ENCODE data around the gene KLK4.

DNA sequence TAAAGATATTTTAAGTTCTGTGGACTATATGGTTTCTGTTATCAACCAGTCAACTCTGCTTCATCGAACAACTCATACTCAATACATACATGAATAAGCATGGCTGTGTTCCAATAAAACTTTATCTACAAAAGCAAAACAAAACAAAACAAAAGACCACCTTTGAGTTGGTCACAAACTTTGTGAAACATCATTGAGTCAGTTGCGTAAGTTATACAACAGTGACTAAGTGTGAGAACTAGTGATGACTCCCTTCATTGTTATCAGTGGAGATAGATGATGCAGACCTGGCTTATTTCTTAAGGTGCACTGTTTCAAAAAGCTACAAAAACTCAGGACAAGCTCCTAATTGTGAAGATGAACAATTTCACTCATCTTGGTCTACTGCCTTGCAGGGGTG lies 14.5 kb upstream of the KLK4 start:
- TF ChIP-seq SKI (IDR thresholded peaks at IDR 0.05; ENCODE audit: partially characterized antibody) (no peak), SNRNP70 (IDR thresholded peaks at IDR 0.05; ENCODE audit: low read depth, low read length) (no peak), CTCF (CRISPR knock-in tag; IDR thresholded peaks at IDR 0.05) (no peak), FOXK1 (CRISPR knock-in tag; IDR thresholded peaks at IDR 0.05; ENCODE audit: borderline replicate concordance, low read depth) (no peak), HHEX (CRISPR knock-in tag; IDR thresholded peaks at IDR 0.05) (no peak), MYNN (CRISPR knock-in tag; IDR thresholded peaks at IDR 0.05; ENCODE audit: low read depth) (no peak), ZNF816 (CRISPR knock-in tag; IDR thresholded peaks at IDR 0.05; ENCODE audit: borderline replicate concordance) (no peak), SALL2 (CRISPR knock-in tag; IDR thresholded peaks at IDR 0.05) (no peak), MTA3 (CRISPR knock-in tag; IDR thresholded peaks at IDR 0.05) (no peak), CENPT (CRISPR knock-in tag; IDR thresholded peaks at IDR 0.05; ENCODE audit: low read depth) (no peak)
- TF ChIP-seq, protein P1, sequence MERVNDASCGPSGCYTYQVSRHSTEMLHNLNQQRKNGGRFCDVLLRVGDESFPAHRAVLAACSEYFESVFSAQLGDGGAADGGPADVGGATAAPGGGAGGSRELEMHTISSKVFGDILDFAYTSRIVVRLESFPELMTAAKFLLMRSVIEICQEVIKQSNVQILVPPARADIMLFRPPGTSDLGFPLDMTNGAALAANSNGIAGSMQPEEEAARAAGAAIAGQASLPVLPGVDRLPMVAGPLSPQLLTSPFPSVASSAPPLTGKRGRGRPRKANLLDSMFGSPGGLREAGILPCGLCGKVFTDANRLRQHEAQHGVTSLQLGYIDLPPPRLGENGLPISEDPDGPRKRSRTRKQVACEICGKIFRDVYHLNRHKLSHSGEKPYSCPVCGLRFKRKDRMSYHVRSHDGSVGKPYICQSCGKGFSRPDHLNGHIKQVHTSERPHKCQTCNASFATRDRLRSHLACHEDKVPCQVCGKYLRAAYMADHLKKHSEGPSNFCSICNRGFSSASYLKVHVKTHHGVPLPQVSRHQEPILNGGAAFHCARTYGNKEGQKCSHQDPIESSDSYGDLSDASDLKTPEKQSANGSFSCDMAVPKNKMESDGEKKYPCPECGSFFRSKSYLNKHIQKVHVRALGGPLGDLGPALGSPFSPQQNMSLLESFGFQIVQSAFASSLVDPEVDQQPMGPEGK (CRISPR knock-in tag; IDR thresholded peaks at IDR 0.05): no peak
